ENCODE measurements around the gene PCGF3. TPM values are rescaled to one million over a fixed set of nuclear protein-coding genes. Genes with fewer than 3 reads are reported as not detected.
"Not testable (repeated sequence)": the region's sequence is repeated elsewhere in the genome, so short reads cannot be mapped to it uniquely, and the experiment has no call there.

PCGF3 gene
- total RNA-seq, 3 donors from 2014 or later: 20.7 to 27.8 (median 23.0) TPM

DNA sequence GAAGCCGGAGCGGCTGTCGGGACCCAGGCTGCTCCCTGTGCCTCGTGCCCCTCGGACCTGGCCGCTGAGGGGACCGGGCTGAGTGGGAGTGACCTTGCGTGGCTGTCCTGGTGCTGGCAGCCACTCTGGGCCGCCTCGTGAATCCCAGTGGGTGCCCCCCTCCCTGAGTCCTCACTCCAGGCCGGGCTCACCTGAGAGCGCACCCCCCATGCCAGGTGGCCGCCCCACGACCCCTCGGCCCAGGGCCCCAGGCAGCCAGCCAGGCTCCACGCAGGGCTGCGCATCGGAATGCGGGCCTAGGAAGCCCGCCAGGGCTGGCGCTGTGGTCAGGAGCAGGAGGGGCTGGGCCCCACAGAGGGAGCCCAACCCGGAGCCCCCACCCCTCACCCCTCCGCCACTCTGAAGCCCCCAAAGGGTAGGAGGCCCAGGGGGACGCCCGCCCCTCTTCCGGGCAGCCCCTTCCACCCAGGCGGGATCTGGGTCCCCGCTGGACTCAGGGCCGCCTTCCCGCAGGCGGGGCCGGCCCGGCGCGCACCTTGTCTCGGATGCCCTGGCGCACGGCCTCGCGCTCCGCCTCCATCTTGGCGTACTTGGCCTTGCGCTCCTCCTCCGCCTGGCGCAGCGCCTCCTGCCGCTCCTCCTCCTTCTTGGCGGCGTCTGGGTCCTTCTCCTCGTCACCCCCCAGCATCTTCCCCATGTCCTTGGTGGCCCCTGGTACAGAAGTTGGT lies 86.4 kb downstream of the PCGF3 start:
- H3K27me3 Mint-ChIP-seq (ENCODE audit: low read depth): peaks cover 47% of the 10 kb centered on the region
- H3K4me3 Mint-ChIP-seq: peak overlapping the region; percentile 46
- ATAC-seq (peak; percentile 58 to 67), DNase-seq (peak; percentile 30)
- H3K9me3 Mint-ChIP-seq: no peaks in the 10 kb centered on the region
- no peaks in the 10 kb centered on the region for H3K36me3 Mint-ChIP-seq (ENCODE audit: insufficient read depth)
- peaks cover 23% of the 10 kb centered on the region for H3K4me1 Mint-ChIP-seq (ENCODE audit: low read depth)

DNA sequence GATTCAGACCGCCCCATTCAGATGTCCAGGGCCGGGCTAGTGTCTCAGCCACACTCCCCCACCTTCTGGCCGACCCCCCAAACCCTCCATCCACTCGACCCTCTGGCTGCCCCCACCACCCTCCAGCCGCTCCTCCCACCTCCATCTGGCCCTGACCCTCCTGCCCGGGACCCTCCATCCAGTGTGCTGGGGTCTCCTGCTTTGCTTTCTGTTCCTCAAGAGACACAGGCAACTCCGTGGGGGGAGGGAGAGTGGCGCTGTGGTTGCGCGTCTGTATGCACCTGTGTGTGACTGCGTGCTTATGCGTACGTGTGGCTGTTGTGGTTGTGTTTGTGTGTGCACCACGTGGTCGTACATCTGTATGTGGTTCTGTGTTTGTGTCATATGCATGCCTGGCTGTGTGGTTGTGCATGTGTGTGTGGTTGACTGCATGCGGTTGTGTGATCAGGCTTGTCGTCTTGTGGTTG lies 87.0 kb downstream of the PCGF3 start:
- no peak for DNase-seq
- peak; percentile 48 to 52 for ATAC-seq
- peaks cover 20% of the 10 kb centered on the region for H3K4me1 Mint-ChIP-seq (ENCODE audit: low read depth)
- H3K27me3 Mint-ChIP-seq (ENCODE audit: low read depth): peaks cover 44% of the 10 kb centered on the region
- H3K36me3 Mint-ChIP-seq (ENCODE audit: insufficient read depth): no peaks in the 10 kb centered on the region
- no peaks in the 10 kb centered on the region for H3K9me3 Mint-ChIP-seq
- H3K4me3 Mint-ChIP-seq: peak overlapping the region; percentile 46

DNA sequence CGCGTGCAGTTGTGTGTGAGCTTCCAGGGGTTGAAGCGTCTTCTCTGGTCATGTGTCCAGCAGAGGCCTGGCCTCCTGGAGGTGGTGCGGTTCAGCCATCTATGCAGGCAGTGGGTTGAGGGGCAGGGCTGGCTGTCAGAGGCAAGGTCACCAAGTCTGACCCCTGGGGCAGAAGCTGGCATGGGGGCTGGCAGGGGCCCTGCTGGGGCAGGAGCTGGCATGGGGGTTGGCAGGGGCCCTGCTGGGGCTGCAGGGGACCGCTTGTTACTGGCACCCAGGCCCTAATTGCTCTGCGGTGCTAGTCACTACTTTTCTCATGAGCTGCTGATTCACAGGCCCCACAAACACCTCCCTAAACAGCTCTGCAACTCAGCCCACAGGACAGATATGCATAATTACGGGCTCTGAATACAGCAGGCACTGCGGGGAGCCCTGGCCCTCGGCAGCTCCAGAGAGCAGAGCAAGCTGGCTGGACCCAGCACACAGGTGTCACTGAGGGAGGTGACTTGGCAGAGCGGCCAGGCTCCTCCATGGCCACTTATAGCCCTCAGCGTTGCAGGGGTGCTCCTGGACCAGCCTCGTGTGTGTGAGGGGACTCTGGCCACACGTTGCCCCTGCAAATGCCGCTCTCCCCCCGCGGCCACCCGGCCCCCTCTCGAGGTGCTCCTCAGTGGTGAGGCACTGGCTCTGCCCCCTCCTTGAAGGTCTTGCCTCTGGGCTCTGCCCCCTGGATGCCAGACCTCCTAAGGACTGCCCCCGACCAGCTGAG lies 87.6 kb downstream of the PCGF3 start:
- ATAC-seq: peak; percentile 29 to 52
- Mint-ChIP-seq H3K4me1 (ENCODE audit: low read depth) (peaks cover 21% of the 10 kb centered on the region), H3K4me3 (peak overlapping the region; percentile 46), H3K27me3 (ENCODE audit: low read depth) (peaks cover 44% of the 10 kb centered on the region), H3K9me3 (no peaks in the 10 kb centered on the region), H3K36me3 (ENCODE audit: insufficient read depth) (no peaks in the 10 kb centered on the region)
- DNase-seq: no peak

DNA sequence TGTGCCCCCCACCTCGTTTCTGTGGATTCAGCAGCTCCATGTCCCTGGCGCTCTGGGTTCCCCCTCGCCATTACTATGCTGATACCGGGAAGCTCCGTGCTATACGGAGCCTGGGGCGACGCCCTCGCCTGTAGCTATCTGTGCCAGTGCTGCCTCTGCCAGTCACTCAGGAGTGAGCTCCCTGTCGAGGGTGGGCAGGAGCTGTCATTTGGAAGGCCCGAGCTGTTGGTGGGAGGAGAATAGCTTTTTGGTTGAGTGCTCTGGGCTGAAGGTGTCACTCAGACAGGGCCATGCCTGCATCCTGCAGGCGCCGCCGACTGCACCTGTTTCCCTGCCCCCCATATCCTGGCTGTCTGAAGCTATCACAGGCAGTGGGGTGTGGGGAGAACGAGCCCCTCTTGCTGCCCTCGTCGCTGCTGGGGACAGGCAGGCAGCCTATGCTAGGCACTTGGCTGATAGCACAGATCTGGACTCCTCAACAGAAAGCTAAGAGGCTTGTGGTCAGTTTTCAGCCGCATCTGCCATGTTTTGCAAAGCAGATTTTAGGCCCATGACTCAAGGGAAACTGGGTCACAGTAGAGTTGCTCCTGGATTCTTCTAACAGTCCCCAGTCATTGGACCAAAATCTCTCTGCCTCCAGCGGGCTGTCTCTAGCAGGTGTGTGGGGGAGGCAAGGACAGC lies 88.4 kb downstream of the PCGF3 start:
- H3K27me3 Mint-ChIP-seq (ENCODE audit: low read depth): peaks cover 44% of the 10 kb centered on the region
- ATAC-seq: no peak
- no peak for DNase-seq
- H3K36me3 Mint-ChIP-seq (ENCODE audit: insufficient read depth): no peaks in the 10 kb centered on the region
- H3K4me1 Mint-ChIP-seq (ENCODE audit: low read depth): peaks cover 27% of the 10 kb centered on the region
- no peak overlapping the region for H3K4me3 Mint-ChIP-seq
- H3K9me3 Mint-ChIP-seq: no peaks in the 10 kb centered on the region

DNA sequence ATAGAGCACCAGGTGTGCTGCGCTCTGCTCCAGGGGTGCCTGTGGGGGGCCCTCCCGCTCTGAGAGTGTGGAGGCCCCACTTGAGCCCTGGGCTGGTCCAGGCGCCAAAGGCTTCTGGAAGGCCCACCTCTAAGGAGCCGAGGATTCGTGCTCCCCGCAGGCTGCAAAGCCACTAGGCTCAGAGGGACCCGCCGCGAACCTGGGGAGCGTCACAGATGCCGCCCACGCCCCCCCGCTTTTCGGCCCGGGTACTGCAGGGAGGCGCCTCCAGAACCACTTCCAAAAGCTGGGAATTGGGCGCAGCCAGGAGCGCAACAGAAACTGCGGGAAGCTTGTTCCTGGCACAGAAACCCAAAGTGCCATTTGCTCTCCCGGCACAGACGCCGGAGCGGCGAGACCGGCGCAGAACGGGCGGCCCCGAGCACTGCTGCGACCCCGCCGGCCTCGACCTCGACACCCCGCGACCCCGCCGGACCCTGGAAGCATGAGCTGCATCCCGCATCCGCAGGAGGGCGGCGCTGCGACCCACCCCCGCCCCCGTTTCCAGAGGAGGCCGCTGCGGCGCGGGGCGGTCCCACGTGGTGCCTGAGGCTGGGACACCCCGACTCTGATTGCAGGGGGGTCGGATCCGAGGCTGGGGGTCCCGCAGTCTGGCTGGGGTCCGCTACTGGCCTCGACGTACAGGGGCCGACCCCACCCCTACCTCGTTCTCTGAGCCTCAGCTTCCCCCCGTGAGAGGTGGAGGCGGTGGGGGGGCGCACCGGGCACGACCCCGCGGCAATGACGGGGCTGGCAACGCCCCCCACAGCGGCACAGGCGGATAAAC lies 89.5 kb downstream of the PCGF3 start:
- Mint-ChIP-seq H3K4me3 (peak overlapping the region; percentile 43), H3K27me3 (ENCODE audit: low read depth) (peaks cover 44% of the 10 kb centered on the region), H3K36me3 (ENCODE audit: insufficient read depth) (no peaks in the 10 kb centered on the region), H3K9me3 (no peaks in the 10 kb centered on the region), H3K4me1 (ENCODE audit: low read depth) (peaks cover 35% of the 10 kb centered on the region)
- ATAC-seq: no peak
- no peak for DNase-seq

DNA sequence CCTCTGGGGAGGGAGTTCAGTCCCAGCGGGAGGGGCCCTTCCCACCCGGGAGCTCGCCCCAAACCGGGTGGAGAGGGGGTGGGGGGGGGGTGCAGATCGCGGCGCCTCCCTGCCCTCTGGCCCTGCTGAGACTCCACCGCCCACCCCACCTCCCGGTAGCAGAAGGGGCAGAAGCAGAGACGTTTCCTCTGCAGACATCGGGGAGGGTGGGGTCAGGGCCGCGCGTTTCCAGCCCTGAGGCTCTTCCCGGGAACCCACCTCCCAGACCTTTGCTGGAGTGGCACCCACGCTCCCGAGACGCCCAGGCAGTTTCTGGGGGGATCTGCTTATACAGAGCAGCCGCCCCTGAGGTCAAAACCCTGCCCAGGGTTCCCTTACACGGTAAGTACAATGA lies 90.1 kb downstream of the PCGF3 start:
- DNase-seq (no peak), ATAC-seq (no peak)
- no peaks in the 10 kb centered on the region for H3K9me3 Mint-ChIP-seq
- no peak overlapping the region for H3K4me3 Mint-ChIP-seq
- peaks cover 40% of the 10 kb centered on the region for H3K27me3 Mint-ChIP-seq (ENCODE audit: low read depth)
- no peaks in the 10 kb centered on the region for H3K36me3 Mint-ChIP-seq (ENCODE audit: insufficient read depth)
- H3K4me1 Mint-ChIP-seq (ENCODE audit: low read depth): peaks cover 35% of the 10 kb centered on the region

DNA sequence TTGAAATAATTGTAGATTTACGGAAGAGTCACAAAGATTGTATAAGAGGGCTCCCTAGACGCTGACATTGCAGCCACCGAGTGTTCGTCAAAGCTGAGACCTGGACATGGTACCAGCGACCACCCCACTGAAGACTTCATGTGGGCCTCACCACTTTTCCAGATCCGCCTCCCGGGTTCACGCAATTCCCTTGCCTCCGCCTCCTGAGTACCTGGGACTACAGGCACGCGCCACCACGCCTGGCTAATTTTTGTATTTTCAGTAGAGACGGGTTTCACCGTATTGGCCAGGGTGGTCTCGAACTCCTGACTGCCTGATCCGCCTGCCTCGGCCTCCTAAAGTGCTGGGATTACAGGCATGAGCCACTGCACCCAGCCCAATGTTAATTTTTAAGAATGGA lies 90.6 kb downstream of the PCGF3 start:
- no peak overlapping the region for H3K4me3 Mint-ChIP-seq
- peaks cover 35% of the 10 kb centered on the region for H3K4me1 Mint-ChIP-seq (ENCODE audit: low read depth)

DNA sequence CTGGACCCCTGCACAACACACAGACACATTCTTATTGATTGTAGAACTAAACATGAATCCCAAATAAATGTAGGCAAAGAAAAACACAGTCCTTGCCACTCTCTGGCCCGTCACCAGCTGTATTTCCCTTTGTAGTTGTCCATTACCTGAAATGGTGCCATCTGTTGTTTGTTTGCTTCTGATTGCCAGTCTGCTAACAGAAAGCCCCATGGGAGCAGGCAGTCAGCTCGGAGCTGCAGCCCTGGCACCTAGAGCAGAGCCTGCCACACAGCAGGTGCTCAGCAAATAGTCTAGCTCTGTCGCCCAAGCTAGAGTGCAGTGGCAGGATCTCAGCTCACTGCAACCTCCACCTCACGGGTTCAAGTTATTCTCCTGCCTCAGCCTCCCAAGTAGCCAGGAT lies 91.4 kb downstream of the PCGF3 start:
- ATAC-seq (no peak), DNase-seq (no peak)
- peaks cover 38% of the 10 kb centered on the region for H3K27me3 Mint-ChIP-seq (ENCODE audit: low read depth)
- peaks cover 35% of the 10 kb centered on the region for H3K4me1 Mint-ChIP-seq (ENCODE audit: low read depth)
- no peaks in the 10 kb centered on the region for H3K9me3 Mint-ChIP-seq
- no peaks in the 10 kb centered on the region for H3K36me3 Mint-ChIP-seq (ENCODE audit: insufficient read depth)
- H3K4me3 Mint-ChIP-seq: no peak overlapping the region

More for the DNA sequence above, 90.6 kb downstream of the PCGF3 start:
- ATAC-seq (no peak), DNase-seq (no peak)
- H3K27me3 Mint-ChIP-seq (ENCODE audit: low read depth): peaks cover 38% of the 10 kb centered on the region
- H3K9me3 Mint-ChIP-seq: no peaks in the 10 kb centered on the region
- H3K36me3 Mint-ChIP-seq (ENCODE audit: insufficient read depth): no peaks in the 10 kb centered on the region

DNA sequence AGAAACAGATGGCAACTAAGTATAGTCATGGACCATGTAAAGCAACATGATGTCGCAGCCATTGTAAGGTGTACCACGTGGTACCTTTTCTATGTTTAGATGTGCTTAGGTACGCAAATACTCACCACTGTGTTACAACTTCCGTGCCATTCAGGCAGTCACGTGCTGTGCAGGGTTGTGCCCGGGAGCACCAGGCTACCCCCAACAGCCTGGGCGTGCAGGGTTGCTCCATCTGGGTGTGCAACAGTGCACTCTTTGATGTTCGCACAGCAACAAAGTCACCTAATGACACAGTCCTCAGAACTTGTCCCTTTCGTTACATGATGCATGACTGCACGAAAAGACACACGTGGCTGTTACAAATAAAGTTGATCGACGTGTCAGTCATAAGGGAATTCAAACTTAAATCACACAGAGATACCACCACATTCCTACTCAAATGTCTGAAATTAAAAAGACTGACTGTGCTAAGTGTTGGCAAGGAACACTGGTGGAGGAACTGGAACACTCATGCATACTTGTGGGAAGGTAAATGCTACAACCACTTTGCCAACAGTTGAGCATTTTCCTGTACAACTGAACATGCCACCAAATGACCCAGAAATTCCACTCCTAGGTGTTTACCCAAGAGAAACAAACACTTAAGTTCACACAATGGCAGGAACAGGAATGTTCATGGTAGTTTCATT lies 95.9 kb downstream of the PCGF3 start:
- ATAC-seq (no peak), DNase-seq (no peak)
- H3K4me1 Mint-ChIP-seq (ENCODE audit: low read depth): peaks cover 15% of the 10 kb centered on the region
- no peak overlapping the region for H3K4me3 Mint-ChIP-seq
- H3K36me3 Mint-ChIP-seq (ENCODE audit: insufficient read depth): no peaks in the 10 kb centered on the region
- H3K9me3 Mint-ChIP-seq: peaks cover 3% of the 10 kb centered on the region
- peaks cover 19% of the 10 kb centered on the region for H3K27me3 Mint-ChIP-seq (ENCODE audit: low read depth)

DNA sequence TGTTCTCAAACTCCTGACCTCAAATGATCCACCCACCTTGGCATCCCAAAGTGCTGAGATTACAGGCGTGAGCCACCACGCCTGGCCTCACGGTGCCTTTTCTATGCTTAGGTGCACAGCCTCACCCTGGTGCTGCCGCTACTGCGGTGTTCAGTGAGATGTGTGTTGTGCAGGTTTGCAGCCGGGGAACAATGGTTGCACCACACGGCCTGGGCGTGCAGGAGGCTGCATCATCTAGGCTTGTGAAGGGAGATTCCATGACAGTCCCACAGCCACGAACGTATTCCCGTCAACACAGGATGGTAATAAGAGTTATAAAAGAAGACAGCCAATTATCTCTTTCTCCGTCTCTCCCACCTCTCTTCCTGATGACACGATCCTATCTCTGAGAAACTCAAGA lies 98.3 kb downstream of the PCGF3 start:
- DNase-seq (no peak), ATAC-seq (no peak)
- Mint-ChIP-seq H3K27me3 (ENCODE audit: low read depth) (peaks cover 18% of the 10 kb centered on the region), H3K4me3 (no peak overlapping the region), H3K36me3 (ENCODE audit: insufficient read depth) (no peaks in the 10 kb centered on the region), H3K4me1 (ENCODE audit: low read depth) (peaks cover 10% of the 10 kb centered on the region), H3K9me3 (peaks cover 3% of the 10 kb centered on the region)

DNA sequence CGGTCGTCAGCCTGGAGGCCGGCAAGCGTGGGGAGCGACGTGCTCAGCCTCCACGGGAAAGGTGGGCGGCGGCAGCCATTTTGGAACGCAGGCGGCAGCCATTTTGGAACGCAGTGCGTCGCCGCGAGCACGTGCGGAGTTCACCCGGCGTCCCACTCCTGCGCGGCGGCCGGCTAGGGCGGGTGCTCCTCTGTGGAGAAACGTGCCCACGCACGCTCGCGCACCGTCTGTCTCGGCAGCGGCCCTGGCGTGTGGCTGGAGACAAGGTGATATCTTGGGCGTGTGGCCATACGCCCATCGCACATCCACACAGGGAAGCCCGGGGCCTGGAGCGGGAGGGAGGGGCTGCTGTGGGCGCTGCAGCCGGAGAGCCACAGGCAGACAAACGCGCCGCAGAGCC lies 99.2 kb downstream of the PCGF3 start:
- peaks cover 3% of the 10 kb centered on the region for H3K4me1 Mint-ChIP-seq (ENCODE audit: low read depth)
- ATAC-seq: no peak

DNA sequence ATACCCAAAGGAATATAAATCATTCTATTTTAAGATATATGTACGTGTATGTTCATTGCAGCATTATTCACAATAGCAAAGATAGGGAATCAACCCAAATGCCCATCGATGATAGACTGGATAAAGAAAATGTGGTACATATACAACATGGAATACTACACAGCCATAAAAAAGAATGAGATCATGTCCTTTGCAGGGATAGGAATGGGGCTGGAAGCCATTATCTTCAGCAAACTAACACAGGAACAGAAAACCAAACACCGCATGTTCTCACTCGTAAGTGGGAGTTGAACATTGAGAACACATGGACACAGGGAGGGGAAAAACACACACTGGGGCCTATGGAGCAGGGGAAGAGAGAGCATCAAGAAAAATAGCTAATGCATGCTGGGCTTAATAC lies 101.3 kb downstream of the PCGF3 start:
- not testable (repeated sequence) for H3K4me1 Mint-ChIP-seq (ENCODE audit: low read depth); DNase-seq

More for the DNA sequence above, 99.2 kb downstream of the PCGF3 start:
- H3K4me3 Mint-ChIP-seq: no peak overlapping the region
- no peaks in the 10 kb centered on the region for H3K36me3 Mint-ChIP-seq (ENCODE audit: insufficient read depth)
- peaks cover 3% of the 10 kb centered on the region for H3K9me3 Mint-ChIP-seq
- H3K27me3 Mint-ChIP-seq (ENCODE audit: low read depth): peaks cover 18% of the 10 kb centered on the region
- DNase-seq: no peak

DNA sequence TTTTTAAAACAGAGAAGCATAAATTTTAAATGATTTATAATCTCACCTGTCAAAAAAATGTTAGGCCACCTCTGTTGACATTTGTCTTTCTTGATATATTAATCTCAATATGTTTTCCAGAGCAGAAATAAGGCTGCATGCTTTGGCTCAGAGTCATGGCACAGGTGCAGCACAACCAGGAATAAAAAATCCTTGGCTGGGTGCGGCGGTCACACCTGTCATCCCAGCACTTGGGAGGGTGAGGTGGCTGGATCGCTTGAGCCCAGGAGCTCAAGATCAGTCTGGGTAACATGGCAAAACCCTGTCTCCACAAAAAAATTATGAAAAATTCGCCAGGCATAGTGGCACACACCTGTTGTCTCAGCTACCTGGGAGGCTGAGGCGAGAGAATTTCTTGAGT lies 102.2 kb downstream of the PCGF3 start:
- H3K4me1 Mint-ChIP-seq (ENCODE audit: low read depth): no peaks in the 10 kb centered on the region
- peaks cover 3% of the 10 kb centered on the region for H3K9me3 Mint-ChIP-seq
- H3K27me3 Mint-ChIP-seq (ENCODE audit: low read depth): peaks cover 26% of the 10 kb centered on the region
- no peaks in the 10 kb centered on the region for H3K36me3 Mint-ChIP-seq (ENCODE audit: insufficient read depth)
- no peak overlapping the region for H3K4me3 Mint-ChIP-seq
- ATAC-seq (no peak), DNase-seq (no peak)

More for the DNA sequence above, 101.3 kb downstream of the PCGF3 start:
- not testable (repeated sequence) for H3K4me3 Mint-ChIP-seq; ATAC-seq; H3K36me3 Mint-ChIP-seq (ENCODE audit: insufficient read depth); H3K9me3 Mint-ChIP-seq
- H3K27me3 Mint-ChIP-seq (ENCODE audit: low read depth): peaks cover 20% of the 10 kb centered on the region
